MCF 10A (cell line): ENCODE results near the gene EPHA6. TPM values are rescaled to one million over a fixed set of nuclear protein-coding genes. Genes with fewer than 3 reads are reported as not detected.

Source experiments
- BruUV-seq: library from RNA; stranded (reverse); fragments of 400-500 nt; replicated peaks from 2 replicates; lab custom pipeline; 2021; lab: Mats Ljungman, UMichigan
- CTCF ChIA-PET: fragments of 300-600 bp; sonication (Branson Sonifier 250); formaldehyde crosslinking; extraction: SDS; loops from one replicate; lab custom pipeline; 2021; ENCODE audit warnings: antibody characterized with exemption, inconsistent platforms; lab: Yijun Ruan, JAX
- POLR2A ChIA-PET: fragments of 300-600, 350-650 bp; sonication (Branson Sonifier 250); formaldehyde crosslinking; extraction: SDS; loops from one replicate; lab custom pipeline; 2020; ENCODE audit warnings: antibody characterized with exemption, inconsistent platforms; lab: Yijun Ruan, JAX
- DNase-seq: peaks from one replicate; pipeline ENCODE4 v3.0.0-alpha.2; 2018; ENCODE audit not compliant: unreplicated experiment
- H3K27ac Mint-ChIP-seq: one replicate; pipeline ENCODE4 v1.8.0; 2022; ENCODE audit warnings: mild to moderate bottlenecking, low read depth, mixed read lengths; ENCODE audit not compliant: unreplicated experiment
- H3K27me3 Mint-ChIP-seq: one replicate; pipeline ENCODE4 v1.8.0; 2022; ENCODE audit warnings: mixed read lengths; ENCODE audit not compliant: insufficient read depth, unreplicated experiment
- H3K36me3 Mint-ChIP-seq: one replicate; pipeline ENCODE4 v1.8.0; 2022; ENCODE audit warnings: mild to moderate bottlenecking, moderate library complexity, mixed read lengths; ENCODE audit not compliant: insufficient read depth, unreplicated experiment
- H3K4me1 Mint-ChIP-seq: one replicate; pipeline ENCODE4 v1.8.0; 2022; ENCODE audit warnings: mixed read lengths; ENCODE audit not compliant: insufficient read depth, unreplicated experiment
- H3K4me3 Mint-ChIP-seq: one replicate; pipeline ENCODE4 v1.8.0; 2022; ENCODE audit warnings: mild to moderate bottlenecking, moderate library complexity, mixed read lengths; ENCODE audit not compliant: unreplicated experiment
- H3K9me3 Mint-ChIP-seq: one replicate; pipeline ENCODE4 v1.8.0; 2022; ENCODE audit warnings: mixed read lengths; ENCODE audit not compliant: unreplicated experiment
- intact Hi-C: fragments of 100-400 bp; cut with micrococcal nuclease; formaldehyde crosslinking; loops from 2 replicates; pipeline ENCODE4 v1.14.1; 2022
- total RNA-seq: library from RNA; stranded (reverse); gene quantifications from 2 replicates; pipeline ENCODE4 v1.2.3, GENCODE V29; 2022
- TF ChIP-seq, protein P1 (sequence below): fragments of 200-600 bp; IDR thresholded peaks from one replicate; pipeline ENCODE4 v1.8.0; 2022; ENCODE audit warnings: antibody characterized with exemption, mild to moderate bottlenecking; ENCODE audit not compliant: unreplicated experiment

The EPHA6 gene
- total RNA-seq, 1 experiment from 2014 or later = 0.33 TPM

DNA sequence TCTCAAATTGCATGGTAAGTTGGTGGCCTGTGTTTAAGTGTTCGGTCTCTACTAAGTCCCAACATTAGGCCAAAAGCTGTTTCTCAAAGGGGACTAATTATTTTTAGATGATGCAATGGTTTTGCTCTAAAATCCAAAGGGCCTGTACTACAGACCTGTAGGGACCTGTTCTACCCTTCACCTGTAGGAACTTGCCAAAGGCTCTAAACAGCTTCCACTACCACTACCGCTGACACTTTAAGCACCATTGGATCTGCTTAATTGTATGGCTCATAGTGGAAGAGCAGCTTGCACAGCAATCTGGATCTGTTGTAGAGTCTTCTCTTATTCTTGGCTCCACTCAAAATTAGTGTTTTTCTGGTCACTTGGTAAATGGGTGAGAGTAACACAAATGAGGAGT, 346.8 kb downstream of the EPHA6 start:
- Mint-ChIP-seq H3K36me3 (no peaks in the 10 kb centered on the region), H3K4me1 (no peaks in the 10 kb centered on the region), H3K9me3 (no peaks in the 10 kb centered on the region), H3K27ac (no peak overlapping the region), H3K4me3 (no peak overlapping the region), H3K27me3 (no peaks in the 10 kb centered on the region)
- CTCF ChIA-PET = no interaction called here
- BruUV-seq = no TSS peak
- POLR2A ChIA-PET = interaction anchor here (0.6 kb wide), 1 partner anchor 975 kb away, joined by 3 read pairs; no protein-coding TSS in a partner anchor
- no peak for DNase-seq
- TF ChIP-seq, protein P1, sequence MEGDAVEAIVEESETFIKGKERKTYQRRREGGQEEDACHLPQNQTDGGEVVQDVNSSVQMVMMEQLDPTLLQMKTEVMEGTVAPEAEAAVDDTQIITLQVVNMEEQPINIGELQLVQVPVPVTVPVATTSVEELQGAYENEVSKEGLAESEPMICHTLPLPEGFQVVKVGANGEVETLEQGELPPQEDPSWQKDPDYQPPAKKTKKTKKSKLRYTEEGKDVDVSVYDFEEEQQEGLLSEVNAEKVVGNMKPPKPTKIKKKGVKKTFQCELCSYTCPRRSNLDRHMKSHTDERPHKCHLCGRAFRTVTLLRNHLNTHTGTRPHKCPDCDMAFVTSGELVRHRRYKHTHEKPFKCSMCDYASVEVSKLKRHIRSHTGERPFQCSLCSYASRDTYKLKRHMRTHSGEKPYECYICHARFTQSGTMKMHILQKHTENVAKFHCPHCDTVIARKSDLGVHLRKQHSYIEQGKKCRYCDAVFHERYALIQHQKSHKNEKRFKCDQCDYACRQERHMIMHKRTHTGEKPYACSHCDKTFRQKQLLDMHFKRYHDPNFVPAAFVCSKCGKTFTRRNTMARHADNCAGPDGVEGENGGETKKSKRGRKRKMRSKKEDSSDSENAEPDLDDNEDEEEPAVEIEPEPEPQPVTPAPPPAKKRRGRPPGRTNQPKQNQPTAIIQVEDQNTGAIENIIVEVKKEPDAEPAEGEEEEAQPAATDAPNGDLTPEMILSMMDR = no peak
- intact Hi-C loops = no loop called here

DNA sequence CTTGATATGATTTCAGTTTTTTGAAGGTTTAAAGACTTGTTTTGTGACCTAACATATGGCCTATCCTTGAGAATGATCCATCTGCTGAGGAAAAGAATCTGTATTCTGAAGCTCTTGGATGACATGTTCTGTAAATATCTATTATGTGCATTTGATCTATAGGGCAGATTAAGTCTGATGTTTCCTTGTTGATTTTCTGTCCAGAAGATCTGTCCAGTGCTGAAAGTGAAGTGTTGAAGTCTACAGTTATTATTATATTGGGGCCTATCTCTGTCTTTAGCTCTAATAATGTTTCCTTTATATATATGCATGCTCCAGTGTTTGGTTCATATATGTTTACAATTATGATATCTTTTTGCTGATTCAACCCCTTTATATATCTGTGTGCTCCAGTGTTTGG, 362.8 kb downstream of the EPHA6 start:
- intact Hi-C loops = no loop called here
- CTCF ChIA-PET = interaction anchor here (0.7 kb wide), 1 partner anchor 284 kb away, joined by 4 read pairs; no protein-coding TSS in a partner anchor
- TF ChIP-seq, protein P1 = no peak
- POLR2A ChIA-PET = interaction anchor here (0.6 kb wide), 1 partner anchor 116 kb away, joined by 3 read pairs; no protein-coding TSS in a partner anchor
- DNase-seq = no peak
- no peaks in the 10 kb centered on the region for H3K36me3 Mint-ChIP-seq
- H3K27ac Mint-ChIP-seq = no peak overlapping the region
- BruUV-seq = no TSS peak
- H3K9me3 Mint-ChIP-seq = peaks cover 38% of the 10 kb centered on the region
- no peaks in the 10 kb centered on the region for H3K4me1 Mint-ChIP-seq
- no peaks in the 10 kb centered on the region for H3K27me3 Mint-ChIP-seq
- no peak overlapping the region for H3K4me3 Mint-ChIP-seq

DNA sequence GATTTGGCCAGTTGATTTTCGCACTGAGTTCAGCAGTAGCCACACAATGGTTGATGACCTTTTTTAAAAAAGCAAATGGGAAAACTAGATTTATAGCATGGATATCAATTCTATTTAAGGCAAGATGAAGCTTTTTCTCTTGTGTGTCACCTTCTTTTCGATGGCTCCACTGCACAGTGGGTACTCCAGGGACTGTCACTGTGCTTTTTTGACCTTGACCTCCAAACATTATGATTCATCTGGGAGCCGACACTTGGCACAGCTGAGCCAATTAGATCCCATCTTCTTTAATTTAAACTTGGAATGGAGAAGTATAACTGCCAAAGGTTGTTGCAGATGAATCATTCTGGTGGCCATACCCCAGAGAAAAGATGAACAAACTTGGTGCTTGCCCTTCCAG, 367.3 kb downstream of the EPHA6 start:
- peaks cover 33% of the 10 kb centered on the region for H3K9me3 Mint-ChIP-seq
- no peaks in the 10 kb centered on the region for H3K27me3 Mint-ChIP-seq
- CTCF ChIA-PET = no interaction called here
- BruUV-seq = no TSS peak
- H3K4me3 Mint-ChIP-seq = no peak overlapping the region
- H3K4me1 Mint-ChIP-seq = no peaks in the 10 kb centered on the region
- POLR2A ChIA-PET = no interaction called here
- TF ChIP-seq, protein P1 = no peak
- H3K36me3 Mint-ChIP-seq = no peaks in the 10 kb centered on the region
- intact Hi-C loops = no loop called here
- no peak for DNase-seq
- no peak overlapping the region for H3K27ac Mint-ChIP-seq

DNA sequence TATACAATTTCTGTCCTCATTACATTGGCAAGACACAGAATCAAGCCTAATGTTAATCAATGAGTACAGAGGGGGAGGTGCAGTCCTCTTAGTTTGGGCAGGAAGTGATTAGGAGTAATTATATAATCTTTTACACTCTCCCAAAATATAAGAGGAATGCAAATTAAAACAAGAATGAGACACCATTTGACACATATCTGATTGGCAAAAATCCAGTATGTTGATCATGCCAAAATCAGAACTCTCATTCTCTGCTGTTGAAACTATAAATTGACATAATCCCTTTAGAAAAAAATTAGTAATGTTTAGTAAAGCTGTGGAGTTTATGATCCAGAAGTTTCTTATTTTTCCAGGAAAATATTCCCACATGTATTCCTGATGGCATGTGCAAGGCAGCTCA, 373.4 kb downstream of the EPHA6 start:
- Mint-ChIP-seq H3K4me3 (no peak overlapping the region), H3K27me3 (no peaks in the 10 kb centered on the region), H3K4me1 (peaks cover 5% of the 10 kb centered on the region), H3K36me3 (no peaks in the 10 kb centered on the region), H3K9me3 (no peaks in the 10 kb centered on the region), H3K27ac (no peak overlapping the region)
- no TSS peak for BruUV-seq
- TF ChIP-seq, protein P1 = no peak
- DNase-seq = no peak
- CTCF ChIA-PET = interaction anchor here (0.6 kb wide), 1 partner anchor 21 kb away, joined by 3 read pairs; no protein-coding TSS in a partner anchor
- intact Hi-C loops = no loop called here
- POLR2A ChIA-PET = no interaction called here
